ENCODE data around the gene GLT1D1.

Gene GLT1D1

DNA sequence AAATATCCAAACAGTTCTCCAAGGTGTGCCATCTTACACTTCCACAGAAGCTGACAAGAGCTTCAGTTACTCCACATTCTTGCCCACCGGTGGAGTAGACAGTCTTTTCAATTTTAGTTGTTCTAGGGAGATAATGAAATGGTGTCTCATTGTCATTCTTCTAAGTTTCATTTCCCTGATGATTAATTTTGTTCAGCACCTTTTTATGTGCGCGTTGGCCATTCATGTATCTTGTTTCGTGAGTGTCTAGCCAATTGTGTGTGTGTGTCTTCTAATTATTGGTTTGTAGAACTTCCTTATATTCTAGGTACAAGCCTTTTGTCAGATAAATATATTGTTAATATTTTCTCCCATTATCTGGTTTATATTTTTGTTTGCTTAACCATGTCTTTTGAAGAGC is 63.1 kb downstream of the GLT1D1 start:
- no peak for FAIRE-seq

DNA sequence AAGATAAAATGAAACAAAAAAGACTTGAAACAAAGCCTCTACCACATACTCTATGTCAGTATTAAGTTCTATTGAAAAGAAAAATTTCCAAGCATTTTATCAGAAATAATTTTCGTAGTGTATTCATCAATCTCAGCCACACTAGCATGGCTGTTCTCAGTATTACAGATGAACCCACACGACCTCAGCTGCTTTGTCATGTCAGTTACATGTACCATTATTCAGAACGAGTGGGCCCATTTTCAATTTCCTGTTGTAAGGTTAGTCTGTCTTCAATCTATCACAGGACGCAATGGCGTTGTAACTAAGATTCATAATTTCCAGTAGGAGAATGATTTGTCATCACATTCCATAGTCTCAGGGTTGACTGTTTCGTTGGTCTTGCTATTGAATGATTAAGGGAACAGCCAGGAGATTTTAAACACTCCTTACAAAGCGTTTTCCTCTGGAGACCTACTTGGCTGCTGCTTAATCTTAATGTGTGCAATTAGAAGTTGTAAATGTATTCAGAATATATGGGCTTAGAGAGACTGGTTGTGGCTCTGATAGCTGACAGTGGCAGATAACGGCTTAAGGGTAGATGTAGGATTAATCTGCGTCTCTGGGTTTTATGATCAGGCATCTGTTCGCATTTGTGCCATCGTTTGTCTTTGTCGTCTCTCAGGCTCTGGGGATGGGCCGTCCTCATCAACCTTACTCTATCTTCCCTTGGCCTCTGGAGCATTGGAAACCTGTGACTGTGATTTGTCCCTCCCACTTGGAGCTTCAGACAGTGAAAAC is 65.4 kb downstream of the GLT1D1 start:
- FAIRE-seq = no peak

DNA sequence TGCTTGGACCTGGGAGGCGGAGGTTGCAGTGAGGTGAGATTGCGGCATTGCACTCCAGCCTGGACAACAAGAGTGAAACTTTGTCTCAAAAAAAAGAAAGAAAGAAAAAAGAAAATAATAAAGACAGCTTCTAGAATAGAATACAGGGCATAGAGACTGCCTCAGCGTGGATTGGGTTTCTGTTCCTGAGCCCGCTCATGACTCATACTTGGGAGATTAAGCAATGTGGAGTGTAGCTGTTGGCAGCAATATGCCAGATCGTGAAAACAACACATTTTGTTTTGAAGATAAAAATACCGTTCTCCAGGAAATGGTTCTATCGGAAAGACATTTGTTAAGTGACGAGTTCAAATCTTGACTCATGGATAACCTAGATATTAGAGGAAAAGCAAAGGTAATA is 67.2 kb downstream of the GLT1D1 start:
- FAIRE-seq = no peak

DNA sequence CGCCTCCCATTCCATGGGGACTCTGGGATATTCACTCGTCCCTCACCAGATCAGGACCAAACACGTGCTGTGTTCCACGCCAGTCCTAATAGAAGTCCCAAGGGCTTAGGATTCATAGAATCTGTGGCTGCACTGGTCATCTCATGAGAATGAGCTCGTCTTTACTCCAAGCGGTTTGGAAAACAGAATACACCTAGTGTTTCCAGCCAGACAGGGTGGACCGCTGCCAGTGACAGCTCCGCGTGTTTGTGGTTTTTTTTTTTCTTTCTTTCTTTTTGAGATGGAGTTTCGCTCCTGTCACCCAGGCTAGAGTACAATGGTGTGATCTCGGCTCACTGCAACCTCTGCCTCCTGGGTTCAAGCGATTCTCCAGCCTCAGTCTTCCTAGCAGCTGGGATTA is 75.1 kb downstream of the GLT1D1 start:
- no peak for FAIRE-seq

DNA sequence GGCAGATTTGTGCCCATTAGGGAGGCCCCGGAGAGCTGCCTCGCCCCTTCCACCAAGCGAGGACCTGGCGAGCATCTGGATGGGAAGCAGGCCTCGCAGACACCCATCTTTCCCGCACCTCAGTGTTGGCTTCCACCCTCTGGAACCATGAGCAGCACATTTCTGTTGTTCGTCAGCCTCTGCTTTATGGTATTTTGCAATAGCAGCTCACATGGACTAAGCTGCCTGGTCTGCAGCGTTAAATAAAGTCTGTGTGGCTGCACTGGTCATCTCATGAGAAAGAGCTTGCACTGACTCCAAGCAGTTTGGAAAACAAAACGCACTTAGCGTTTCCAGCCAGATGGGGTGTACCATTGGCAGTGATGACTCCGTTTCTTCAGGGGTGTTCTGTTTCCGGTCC is 75.8 kb downstream of the GLT1D1 start:
- FAIRE-seq = no peak

DNA sequence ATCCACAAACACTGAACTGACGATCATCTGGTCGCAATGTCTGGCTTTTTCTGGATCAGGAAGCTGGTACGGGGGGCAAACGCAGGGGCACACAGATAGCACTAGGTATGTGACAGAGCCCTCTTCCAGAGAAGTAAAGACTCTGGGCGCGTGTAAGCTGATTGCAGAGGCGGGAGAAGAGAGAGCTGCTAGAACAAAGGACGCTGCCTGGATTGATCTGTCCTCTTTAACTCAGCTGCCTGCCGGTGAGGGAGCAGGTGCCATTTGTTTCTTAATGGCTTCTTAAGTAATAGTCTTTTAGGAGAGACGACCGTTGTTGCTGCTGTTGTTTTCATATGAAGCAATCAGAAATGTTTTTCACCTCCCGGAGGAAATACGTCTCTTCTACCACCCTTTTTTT is 77.3 kb downstream of the GLT1D1 start:
- FAIRE-seq = no peak

DNA sequence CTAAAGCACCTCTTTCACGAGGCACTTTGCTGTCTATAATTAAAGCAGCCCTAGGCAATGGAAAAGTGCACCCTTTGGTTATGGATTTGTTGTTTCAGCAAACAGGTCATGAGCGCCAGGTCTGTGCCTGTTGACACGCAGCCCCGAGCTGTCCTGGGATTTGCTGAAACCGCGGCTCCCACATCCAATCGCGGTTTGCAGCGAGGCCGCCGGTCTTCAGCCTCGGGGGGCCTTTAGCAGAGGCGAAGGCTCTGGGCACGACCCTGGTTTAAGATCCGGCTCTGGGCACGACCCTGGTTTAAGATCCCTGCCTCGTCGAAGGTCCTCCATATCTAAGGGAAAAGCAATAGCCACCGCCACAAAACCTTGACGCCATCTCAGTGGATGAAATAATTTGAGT is 79.2 kb downstream of the GLT1D1 start:
- no peak for FAIRE-seq

DNA sequence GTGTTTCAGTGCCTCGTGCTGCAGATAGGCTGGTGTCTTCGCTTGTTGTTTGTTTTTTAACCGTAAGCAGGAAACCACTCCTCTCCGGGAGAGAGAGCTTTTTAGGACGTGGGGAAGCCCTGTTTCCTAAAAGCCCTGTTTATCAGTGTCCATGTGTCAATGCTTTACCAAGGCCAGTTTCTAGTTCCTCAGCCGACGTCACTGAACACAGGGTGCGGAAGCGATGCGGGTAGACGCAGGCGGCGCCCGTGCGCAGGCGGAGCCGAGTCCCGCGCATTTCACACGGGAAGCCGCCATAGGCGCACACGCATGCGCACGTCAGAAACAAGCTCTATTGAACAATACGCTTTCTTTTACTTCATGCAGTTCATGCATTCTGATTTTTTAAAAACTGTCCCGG is 79.8 kb downstream of the GLT1D1 start:
- no peak for FAIRE-seq

DNA sequence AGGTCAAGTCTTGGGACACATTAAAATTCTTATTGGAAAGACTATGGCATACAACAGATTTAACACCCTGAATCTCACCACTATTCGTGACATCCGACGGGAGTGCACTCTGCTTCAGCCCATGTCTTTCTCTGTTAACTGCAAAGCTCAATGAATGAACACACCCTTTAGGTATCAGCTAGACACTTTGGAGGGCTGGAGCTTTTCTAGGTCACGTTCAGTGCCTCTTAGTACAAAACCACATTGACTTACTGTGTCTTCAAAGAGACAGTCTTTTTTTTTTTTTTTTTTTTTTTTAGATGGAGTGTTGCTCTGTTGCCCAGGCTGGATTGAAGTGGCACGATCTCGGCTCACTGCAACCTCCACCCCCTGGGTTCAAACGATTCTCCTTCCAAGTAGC is 80.6 kb downstream of the GLT1D1 start:
- no peak for FAIRE-seq

DNA sequence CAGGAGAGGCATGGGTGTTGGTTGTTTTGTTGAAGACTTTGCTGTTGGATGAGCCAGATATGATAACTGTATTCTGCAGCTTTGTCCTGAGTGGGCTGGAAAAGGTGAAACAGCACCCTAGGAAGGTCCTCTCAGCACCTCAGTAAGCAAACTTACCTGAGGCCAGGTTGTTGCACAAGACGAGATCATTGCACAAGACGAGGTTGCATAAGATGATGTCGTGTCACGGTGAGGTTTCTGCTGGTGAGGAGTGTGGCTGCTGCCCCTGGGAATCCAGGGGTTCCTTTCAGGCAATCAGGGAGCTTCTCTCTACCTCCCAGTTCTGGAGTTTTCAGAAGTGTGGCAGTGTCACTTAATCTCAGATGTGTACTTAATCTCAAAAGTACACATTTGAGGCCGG is 85.6 kb downstream of the GLT1D1 start:
- no peak for FAIRE-seq

DNA sequence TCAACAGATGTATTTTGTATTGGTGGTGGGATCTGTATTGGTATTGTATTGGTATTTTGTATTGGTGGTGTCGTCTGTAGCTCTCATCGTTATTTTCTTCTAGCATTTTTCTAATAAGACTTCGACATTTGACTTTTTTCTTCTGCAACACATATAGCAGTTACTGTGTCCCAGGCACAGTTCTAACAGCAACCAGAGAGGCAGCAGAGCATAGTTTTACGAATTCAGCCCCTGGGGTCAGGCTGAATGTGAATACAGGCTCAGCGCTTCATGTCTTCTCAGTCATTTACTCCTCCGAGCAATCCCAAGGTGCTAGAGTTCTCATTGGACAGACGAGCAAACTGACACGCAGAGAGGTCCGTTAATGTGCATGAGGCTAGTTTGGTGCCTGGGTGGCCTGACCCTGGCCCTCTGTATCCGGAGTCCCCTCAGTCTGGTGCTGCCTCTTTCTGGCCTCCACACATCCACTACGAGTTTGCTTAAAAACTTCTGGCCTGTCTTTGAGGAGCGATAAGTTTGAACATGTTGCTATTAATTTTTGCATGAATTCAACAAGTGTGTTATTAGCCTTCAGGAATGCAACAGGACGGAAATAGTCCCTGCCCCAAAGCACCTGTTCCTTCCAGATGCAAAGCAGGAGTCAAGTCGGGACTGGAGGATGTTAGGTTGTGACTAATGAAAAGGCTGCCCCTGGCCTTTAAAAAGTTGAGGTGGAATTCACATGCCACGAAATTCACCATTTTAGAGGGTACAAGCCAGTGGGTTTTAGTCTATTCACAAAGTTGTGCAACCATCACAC is 87.0 kb downstream of the GLT1D1 start:
- FAIRE-seq = no peak

DNA sequence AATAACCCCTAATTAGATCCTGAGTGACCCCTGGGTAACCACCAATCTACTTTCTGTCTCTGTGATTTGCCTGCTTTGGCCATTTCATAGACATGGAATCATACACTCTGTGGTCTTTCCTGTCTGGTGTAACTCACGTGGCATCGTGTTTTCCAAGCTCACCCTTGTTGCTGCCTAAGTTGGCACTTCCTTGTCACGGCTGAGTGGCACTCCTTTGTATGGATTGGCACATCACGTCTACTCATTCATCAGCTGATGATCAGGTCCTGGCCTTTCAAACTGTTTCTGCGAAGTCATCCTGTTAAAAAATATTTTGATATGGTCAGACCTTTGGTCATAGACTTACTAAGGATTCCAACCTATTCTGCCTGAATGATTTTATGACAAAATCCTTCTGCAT is 87.7 kb downstream of the GLT1D1 start:
- FAIRE-seq = no peak

DNA sequence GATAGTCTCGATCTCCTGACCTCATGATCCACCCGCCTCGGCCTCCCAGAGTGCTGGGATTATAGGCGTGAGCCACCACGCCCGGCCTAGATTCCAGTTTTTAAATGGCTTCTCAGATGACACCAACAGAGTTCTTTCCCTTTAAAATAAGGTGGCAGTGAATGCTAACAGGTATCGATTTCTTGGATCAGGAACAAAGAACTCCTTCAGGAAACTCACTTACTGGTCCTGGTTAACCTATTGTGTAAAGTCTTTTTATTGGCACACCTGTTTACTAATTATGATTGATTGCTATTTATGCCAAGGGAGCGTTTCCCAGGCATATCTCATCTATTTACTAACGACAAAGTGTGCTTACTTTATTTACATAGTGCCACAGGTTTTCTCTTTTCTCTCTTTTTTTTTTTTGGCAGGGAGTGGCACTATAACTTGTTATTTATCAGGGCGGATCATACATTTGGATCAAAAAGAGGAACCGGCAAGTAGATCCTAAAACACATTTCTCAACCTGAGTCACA is 89.7 kb downstream of the GLT1D1 start:
- no peak for FAIRE-seq

DNA sequence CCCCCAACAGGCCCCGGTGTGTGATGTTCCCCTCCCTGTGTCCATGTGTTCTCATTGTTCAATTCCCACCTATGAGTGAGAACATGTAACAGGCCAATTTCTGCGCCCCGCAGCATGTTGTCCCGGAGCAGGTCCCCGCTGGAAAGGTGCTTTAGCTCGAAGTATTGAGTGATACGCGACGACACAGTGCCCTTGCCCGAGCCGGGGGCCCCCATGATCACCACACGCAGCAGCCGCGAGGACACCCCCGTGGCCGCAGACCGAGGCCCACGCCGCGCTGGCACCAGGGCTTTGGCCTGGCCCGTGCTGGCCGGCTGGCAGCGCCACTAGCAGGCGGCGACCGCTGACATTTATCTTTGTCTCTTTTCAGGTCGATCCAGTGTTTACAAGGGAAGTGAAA is 91.7 kb downstream of the GLT1D1 start:
- no peak for FAIRE-seq

DNA sequence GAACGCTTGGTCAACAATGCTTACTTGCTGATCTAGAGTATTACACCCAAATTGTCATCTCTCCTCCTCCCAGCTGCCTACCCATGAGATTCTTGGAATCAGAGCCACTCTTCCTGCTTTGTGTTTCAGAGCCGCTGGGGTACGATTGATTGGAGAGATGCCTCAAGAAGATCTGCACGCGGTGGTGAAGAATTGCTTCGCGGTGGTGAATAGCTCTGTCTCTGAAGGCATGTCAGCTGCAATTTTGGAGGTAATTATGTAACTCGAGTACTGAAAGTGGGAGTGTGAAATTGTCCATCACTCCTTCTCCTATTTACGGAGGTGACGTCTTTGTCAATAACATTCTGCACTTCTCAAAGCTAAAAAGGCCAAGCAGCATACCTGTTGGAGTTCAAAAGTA is 93.9 kb downstream of the GLT1D1 start:
- no peak for FAIRE-seq

DNA sequence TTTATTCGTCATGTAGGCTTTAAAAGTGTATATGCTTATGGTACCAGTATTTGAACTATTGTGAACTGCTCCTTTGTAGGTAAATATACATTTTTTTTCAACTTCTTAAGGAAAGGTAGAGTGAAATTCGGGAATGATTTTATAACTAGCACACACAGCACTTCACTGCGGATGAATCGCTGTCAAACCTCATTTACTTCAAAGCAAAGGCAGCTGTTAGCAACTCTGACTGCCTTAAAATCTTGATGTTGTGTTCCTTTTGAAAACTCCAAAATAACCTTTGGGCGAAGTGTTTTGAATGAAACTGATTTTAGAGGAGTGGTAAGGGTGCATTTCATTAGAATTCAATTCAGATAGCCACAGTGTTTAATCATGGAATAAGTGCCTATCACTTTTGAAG is 95.8 kb downstream of the GLT1D1 start:
- no peak for FAIRE-seq

DNA sequence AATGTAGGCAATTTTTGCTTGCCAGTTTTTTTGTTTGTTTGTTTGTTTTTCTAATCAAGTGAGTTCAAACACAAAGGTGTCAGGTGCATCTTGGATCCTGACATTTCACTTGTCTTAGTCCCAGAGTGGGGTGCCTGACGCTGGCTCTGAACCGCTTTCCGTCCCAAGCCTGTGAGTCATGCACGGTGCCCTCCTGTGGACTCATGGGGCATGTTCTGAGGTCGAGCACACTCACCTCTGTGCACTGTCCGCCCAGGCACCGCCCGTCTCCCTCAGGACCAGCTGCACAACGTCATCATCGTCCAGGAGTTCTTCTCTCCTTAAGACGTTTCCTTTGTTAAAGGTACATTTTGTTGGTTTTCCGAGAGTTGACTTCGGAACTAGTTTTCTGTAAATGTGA is 98.2 kb downstream of the GLT1D1 start:
- FAIRE-seq = no peak

DNA sequence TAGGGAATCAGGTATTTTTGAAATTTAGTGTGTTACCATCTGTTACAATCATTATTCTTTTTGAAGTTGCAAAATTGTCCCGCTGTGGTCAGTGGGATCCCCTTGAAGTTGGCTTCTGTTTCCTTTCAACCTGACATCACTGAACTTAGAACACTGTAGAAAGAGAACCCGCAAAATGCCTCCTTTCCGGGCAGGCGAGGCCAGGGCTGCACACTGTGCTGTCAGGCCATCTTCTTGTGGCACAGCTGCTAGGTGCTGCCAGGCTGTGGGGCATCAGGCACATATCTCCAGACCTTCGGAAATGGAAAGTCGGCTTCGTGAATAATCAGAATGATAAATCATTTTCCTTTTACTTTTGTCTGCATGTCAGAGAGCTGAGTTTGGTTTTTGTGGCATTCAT is 103.5 kb downstream of the GLT1D1 start:
- no peak for FAIRE-seq

DNA sequence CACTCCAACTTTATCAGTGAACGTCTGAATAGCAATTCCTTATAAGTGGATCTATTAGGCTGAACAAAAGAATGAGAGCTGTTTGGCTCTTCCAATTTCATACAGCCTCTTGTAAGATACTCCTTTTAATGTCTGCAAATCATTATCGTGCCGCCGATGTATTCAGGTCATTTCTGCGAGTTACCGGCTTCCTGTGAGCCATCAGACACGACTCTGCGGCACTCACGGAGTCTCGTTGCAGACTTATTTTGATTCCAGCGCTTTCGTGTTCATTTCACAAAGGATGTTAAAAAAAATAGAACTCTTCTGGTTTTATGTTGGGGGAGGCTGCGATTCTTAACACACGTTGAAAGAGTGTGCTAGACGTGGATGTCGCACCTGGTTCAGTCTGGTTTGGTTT is 106.6 kb downstream of the GLT1D1 start:
- FAIRE-seq = no peak

DNA sequence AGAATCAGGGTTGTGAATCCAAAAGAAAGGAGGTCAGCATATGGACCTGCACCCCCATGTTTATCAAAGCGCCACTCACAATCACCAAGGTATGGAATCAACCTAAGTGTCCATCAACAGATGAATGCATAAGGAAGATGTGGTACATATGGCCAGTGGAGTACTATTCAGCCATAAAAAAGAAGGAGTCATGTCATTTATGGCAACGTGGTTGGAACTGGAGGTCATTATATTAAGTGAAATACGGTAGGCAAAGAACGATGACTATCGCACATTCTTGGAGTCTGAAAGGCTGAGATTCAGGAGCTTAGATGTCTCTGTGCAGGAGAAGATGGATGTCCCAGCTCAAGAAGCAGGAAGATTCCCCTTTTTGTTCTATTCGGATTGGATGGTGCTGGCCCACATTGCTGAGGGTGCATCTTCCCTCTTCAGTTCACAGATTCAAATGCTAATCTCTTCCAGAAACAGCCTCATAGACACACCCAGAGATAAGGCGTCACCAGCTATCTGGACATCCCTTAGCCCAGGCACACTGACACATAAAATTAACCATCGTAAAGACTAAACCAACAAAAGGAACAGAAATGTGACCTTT is 108.1 kb downstream of the GLT1D1 start:
- FAIRE-seq = no peak

DNA sequence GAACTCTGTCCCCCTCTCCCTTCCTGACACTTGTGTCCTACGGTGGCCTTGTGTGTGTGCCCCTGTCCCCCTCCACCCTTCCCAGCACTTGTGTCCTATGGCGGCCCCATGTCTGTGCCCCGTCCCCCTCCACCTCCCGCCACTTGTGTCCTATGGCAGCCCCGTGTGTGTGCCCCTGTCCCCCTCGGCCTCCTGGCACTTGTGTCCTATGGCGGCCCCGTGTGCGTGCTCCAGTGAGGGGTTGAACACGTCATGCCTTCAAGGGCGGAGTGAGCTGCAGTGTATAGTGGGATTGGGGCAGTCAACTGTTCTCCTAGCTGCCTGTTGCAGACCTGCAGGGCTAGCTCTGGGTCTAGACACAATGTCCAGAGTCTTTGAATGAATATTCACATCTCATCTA is 108.7 kb downstream of the GLT1D1 start:
- no peak for FAIRE-seq

DNA sequence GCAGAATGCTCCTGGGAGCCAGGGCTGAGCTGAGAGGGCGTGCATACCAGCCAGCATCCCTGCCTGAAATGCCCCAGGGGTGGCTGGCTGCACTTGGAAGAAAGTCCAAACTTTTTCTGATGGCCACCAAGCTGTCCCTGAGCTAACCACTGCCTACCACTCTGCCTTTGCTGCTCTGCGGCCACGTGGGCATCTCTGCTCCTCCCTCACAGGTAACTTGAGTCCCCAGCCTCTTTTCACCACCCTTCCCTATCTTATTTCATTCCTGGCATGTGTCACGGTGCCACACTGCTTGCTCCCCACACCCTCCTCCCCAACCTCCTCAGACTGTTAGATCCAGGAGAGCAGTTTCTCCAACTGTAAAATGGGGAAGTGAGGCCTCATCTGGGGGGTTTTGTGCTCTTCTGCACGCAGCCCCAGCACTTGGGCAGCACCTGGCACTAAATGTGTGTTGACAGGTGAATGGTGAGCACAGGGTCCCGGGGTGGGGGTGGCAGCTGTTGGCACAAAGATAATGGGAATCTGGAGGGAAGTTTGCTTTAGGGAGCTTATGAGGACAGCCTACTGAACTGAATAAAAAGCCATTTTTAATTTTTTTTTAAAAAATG is 113.0 kb downstream of the GLT1D1 start:
- FAIRE-seq = no peak

DNA sequence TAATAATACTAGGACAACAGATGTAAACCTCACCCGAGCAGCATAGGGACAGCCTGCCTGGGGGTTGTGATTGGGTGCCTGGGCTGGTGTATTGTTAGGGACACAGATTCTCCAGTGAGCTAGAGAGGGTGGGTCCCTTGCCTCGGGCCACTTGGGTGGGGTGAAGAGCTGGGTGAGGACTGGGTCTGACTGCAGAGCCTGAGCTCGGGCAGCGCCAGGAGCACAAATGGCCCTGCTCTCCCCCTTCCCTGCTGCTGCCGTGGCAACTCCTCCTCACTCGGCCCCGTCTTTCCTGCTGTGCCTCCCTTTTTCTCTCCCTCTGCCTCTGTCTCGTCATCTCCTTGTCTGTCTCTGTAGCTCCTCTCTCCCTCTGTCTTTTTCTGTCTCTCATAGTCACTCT is 115.4 kb downstream of the GLT1D1 start:
- no peak for FAIRE-seq
